ENCODE results near the gene FBRS.

FBRS gene

GRCh38 chr16:30645727-30646126, 12.5 kb upstream of the FBRS start:
- DNase-seq, result no peak

DNA sequence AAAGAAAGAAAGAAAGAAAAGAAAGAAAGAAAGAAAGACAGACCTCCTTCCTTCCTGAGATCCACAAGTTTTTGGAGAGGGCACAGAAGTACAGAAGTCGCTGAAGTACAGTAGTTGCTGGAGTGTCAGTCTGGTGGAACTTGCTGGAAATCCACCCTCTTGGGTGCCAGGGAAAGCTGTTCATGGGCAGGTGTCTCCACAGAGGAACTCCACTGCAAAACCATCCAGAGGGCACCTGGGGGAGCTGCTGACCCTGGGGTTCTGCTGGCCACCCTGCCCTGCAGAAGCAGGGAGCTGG, 11.0 kb upstream of the FBRS start:
- no peak for DNase-seq

DNA sequence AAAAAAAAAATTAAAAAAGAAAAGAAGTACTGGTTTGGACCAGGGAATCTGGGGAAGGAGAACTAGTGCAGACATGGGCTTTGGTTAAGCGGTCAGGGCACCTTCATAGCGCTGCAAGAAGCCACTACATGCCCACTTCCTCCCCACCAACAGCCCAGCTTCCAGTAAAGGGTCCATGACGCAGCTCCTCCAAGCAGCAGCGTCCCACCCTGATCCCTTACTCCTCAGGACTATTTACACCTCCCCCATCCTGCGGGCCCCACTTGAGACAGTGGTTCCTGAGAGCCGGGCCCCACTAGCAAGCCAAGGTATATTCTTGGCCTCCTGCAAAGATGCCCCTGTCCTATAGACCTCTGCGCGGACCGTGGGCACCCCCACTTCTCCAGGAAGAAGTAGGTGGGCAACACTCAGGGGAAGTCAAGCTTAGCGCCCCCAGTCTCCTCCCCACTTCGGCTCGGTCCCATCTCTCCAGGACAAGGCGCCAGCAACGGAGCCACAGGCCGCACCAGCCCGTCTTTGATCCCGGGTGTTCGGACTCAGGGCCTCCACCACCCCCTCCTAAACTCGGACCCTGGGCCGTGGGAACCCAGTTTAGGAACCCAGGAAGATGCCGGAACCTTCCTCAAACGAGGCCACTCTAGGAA, 8.4 kb upstream of the FBRS start:
- no peak for DNase-seq

DNA sequence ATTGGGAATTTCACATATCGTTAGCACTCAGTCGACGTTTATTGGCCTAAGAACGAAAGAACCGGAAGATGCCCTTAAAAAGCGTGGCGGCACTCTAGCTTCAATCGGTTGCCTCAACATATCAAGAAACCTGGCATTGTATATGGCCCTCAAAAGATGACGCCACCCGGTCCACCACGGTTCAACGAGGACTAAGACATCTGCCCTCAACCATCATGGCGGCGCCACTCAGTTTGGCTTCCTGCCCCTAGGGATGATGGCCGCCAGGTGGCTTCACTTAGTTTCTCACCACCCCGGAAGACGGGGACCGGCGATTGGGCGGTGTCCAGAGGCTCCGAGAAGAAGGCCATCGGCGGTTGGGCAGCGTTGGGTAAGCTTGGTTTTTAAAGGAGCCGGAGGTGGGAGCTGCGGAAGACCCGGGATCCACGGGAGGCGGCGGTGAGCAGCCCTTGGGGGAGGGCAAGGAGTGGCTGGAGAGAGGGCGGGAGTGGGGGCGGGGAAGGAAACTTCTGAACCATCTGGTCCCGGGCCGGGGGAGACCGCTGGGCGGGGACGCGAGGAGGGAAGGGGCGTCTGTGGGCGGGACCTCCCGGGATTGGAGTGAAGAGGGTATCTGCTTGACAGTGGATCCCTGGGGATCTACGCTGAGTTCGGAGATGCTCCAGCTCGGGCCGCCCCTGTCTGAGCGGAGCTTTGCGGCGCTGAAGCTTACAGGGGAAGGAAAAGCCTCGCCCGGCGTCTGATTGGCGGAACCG, 7.7 kb upstream of the FBRS start, which contains the start of gene PRR14:
TSS of gene PRR14 (plus strand) at position 592 of the 755 bp plus-strand sequence. CDS start 686 bp downstream, outside the sequence.
- peak; percentile 100 for DNase-seq

DNA sequence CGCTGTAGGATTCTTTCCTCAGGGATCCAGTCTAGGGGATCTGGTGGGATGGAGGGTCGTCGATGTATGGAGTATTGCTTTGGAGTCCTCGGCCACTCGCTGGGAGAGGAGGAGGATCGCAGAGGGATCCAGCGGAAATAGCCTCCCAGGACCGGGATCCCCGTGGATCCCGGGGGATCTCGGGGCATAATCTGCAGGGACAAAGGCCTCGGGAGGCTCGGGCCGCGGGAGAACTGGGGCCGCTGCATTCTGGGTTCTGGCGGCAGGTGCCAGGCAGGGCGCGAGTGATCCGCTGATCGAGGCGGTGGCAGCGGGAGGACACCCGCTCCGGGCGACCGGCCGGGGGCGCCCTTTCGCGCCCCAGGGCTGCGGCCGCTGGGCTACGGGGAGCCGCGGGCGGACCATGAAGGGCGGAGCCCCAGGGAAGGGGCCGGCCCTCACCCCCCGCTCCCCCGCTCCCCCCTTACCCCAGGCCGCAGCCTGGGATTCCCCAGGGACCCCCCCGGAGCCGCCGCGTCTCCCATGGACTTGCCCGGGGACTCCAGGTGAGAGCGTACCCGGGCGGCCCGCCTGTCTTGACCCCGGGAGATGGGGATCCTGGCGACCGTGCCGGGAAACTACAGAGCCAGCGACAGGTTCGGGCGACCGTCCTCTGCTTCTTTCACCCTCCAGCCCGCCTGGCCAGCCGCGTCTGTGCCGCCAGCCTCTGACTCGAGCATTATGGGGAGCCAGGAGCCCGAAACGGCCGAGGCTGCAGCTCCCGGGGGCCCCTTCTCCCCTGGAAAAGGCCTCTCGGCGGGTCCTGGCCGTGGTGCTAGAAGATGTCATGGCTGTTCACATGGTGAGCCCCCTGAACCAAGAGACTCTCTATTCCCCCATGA, 6.9 kb upstream of the FBRS start:
- peak; percentile 61 for DNase-seq

GRCh38 chr16:30652005-30652296, 6.3 kb upstream of the FBRS start:
- DNase-seq, result no peak

DNA sequence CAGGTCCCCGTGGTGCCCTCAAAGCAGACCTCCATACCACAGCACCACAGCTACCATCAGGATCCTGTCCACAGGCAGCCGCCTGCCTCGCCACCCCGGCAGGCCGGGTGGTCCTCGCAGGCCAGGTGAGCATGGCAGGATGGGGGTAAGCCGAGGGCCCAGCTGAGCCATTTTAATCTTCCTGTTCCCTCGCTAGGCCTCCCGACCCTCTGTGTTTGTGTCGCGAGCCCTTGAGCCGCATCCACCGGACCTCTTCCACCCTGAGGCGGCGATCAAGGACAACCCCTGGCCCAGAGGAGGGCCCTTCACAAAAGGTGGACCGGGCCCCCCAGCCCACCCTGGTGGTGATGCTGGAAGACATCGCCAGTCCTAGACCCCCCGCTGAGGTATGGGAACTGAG, 5.5 kb upstream of the FBRS start:
- no peak for DNase-seq

DNA sequence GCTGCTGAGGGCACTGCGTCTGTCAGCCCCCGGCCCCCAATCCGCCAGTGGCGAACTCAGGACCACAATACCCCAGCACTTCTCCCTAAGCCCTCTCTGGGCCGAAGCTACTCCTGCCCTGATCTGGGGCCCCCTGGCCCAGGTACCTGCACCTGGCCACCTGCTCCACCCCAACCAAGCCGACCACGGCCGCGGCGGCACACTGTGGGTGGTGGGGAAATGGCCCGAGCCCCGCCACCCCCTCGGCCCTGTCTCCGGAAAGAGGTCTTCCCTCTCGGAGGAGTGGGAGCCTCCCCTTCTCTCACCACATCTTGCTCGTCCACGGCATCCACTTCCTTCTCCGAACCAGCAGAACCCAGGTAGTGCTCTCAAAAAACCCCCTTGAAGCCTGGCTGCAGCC, 3.4 kb upstream of the FBRS start:
- DNase-seq, result no peak

DNA sequence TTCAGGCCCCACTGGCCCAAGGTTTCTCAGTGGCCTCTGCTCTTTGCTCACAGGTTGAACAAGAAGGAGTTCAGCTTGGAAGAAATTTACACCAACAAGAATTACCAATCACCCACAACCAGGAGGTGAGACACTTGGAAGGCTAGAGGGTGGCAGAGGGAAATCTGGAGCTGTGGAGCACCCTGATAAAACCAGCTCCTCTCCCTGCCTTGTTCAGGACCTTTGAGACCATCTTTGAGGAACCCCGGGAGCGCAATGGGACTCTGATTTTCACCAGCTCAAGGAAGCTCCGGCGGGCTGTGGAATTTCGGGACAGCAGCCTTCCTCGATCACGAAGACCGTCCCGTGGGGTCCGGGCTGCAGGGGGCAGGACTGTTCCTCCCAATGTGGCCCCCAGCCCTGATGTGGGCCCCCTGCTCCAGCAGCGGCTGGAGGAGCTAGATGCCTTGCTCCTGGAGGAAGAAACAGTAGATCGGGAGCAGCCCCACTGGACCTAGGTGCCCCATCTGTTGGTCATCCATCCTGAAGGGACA, 2.4 kb upstream of the FBRS start:
- no peak for DNase-seq

GRCh38 chr16:30656388-30656787, 1.8 kb upstream of the FBRS start:
- no peak for DNase-seq

- no peak for DNase-seq
Measured at GRCh38 chr16:30656974-30657865, 1.0 kb upstream of the FBRS start.

DNA sequence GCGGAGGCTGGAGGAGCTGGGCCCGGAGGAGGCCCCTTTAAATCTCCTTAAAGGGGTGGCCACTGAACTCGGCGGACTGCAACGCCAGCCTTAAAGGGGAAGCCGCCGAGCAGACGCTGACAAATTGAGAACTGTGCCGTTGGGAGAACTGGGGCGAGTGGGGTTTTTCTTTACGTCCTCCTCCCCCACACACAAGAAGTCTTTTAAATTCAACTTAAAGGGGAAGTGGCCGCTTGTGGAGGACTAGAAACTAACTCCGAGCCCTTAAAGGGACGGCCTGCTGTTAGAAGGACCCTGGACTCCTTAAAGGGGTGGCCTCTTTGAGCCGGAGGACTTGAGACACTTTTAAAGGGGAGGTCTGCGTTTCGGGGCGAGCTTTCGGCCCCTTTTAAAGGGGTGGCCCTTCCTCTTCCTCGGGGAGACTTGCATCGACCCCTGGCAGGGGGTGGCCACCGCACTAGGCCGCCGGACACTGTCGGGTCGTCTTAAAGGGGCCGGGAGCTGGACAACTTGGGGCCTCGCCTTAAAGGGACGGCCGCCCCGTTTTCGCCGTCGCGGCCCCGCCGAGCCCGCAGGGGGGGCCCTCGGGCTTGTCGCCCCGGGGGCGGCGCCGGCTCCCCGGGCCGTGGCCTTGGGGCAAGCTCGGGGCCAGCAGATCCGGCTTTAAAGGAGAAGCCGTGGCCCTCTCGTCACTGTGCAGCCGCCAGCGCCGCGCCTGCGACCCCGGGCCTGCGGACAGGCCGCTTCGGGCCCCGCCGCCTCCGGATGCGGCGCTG, 688 bp downstream of the FBRS start:
- peak; percentile 99 for DNase-seq

DNA sequence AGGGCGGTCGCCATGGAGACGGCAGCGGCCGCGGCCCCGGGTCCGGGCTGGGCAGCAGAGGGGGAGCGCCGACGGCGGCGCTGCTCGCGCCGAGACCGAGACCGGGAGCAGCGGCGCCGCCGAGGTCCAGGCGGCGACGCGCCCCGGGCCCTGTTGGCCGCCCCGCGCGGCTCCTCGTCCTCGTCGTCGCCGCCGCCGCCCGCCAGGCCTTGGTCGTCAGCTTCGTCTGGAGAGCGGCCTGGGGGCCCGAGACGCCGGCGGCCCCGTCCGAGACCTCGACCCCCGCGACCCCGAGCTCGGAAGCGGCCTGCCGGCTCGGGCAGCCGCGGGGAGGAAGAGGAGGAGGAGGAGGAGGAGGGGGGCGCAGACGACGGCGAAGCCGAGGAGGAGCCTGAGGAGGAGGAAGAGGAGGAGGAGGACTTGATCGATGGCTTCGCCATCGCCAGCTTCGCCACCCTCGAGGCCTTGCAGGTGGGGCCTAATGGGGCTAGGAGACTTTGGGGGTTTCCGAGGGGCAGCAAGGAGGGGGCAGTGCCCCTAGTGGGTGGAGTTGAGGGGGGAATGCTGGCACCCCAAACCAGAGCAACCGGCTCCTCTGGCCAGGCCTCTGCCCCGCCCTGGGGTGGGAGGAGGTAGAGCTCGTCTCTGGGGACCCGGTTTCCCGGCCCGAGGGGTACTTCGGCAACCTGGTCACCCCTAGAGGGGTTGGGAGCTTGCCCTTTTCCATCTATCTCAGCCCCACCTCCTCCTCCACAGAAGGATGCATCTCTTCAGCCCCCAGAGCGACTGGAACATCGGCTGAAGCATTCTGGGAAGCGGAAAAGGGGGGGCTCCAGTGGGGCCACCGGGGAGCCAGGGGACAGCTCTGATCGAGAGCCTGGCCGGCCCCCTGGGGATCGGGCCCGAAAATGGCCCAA, 1.5 kb downstream of the FBRS start:
- peak; percentile 24 for DNase-seq

DNA sequence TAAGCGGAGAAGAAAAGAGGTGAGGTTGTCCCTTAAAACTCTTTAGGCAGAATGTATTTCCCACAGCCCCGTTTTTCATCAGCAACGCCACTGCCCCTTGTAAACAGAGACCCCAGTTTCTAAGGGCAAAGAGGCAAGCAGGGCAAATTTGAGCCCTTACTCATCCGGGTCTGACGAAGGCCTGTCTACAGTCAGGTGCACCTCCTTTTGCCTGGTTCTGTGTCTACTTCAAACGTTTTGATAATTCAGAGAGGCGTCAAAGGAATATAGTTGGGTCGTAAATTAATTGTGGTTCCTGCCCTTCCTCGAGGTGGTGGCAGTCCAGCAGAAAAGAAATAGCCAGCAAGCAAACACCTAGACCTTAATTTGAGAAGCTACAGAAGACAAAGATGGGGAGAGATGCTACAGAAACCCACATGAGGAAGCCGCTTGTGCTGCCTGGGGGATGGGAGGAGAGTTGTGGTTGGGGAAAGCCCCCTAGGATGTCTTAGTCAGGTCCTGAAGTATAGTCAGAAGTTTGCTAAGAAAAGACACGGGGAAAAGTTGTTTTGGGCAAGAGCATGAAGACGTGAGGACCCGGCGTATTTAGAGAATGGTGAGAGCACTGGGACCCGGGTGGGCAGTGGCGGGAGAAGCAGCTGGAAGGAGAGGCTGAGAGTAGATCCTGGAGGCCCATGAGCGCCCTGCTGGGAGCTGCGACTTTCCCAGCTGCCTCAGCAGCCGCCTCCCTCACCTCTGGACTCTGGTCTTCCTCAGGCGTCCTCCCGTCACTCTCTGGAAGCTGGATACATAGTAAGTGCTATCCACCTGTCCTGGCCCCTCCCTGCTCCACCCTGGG, 2.4 kb downstream of the FBRS start:
- DNase-seq, result no peak

DNA sequence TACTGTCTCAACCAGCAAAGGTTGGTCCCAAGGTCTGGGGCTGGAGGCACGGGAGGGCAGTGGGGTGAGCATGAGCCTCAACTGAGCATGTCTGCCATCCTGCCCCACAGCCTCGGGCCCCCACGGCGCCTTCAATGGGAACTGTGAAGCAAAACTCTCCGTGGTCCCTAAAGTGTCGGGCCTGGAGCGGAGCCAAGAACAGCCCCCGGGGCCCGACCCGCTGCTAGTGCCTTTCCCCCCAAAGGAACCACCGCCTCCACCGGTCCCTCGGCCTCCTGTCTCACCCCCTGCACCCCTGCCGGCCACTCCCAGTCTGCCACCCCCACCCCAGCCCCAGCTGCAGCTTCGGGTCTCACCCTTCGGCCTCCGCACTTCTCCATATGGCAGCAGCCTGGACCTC, 4.2 kb downstream of the FBRS start:
- DNase-seq, result no peak

DNA sequence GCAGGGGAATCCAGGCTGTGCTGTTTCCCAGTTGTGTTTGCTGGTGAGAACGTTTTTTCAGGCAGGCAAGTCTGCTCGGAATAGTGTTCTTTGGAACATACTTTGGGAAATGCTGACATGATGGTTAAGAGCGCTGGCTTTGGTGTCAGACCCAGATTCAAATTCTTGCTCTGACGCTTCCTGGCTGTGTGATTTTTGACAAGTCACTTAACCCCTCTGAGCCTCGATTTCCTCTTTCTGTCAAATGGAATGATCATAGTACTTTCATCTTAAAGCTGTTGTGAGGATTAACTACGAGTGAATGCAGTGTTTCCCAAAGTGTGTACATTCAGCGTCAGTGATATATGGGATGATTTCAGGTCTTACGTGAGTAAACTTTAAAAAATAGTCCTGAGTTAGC, 4.8 kb downstream of the FBRS start:
- DNase-seq, result no peak

GRCh38 chr16:30663820-30664219, 5.6 kb downstream of the FBRS start:
- DNase-seq, result no peak

DNA sequence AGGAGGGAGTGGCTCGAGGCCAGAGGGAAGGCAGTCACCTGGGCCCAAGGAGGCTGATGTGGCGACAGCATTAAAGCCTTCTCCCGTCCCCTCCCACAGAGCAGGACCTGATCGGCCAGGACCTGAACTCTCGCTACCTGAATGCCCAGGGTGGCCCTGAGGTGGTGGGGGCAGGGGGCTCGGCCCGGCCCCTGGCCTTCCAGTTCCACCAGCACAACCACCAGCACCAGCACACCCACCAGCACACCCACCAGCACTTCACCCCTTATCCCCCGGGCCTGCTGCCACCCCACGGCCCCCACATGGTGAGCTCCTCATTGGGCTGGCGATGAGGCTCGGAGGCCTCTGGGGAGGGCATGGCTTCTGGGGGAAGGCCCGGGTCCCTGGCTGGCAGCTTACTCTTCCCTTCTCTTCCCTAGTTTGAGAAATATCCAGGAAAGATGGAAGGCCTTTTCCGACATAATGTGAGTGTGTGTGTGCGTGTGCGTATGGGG, 6.4 kb downstream of the FBRS start:
- no peak for DNase-seq

GRCh38 chr16:30665155-30665829, 7.1 kb downstream of the FBRS start:
- no peak for DNase-seq
